Heart right ventricle (tissue), 16 donors: ENCODE results near the gene TMEM185A. TPM values are rescaled to one million over a fixed set of nuclear protein-coding genes. Genes with fewer than 3 reads are reported as not detected.
"Not testable (repeated sequence)": the region's sequence is repeated elsewhere in the genome, so short reads cannot be mapped to it uniquely, and the experiment has no call there.

ENCODE experiments used
- ATAC-seq, 8 donors: fragments of 200-7000 bp; cut with Tn5 transposase; one replicate each; pipeline ENCODE4 v1.9.1; 2020; ENCODE audit warnings: mild to moderate bottlenecking in 8 of 8, moderate library complexity in 8 of 8, moderate number of reproducible peaks in 1 of 8
- DNase-seq, 2 donors: peaks; one replicate each; pipeline ENCODE4 v3.0.0-alpha.2; 2020
- H3K27ac ChIP-seq, 10 donors: fragments of 200-600 bp; sonication (generic) in 2 of 10; one replicate each; pipeline versions ENCODE4 v1.5.0 to v1.8.0; 2020 to 2022; ENCODE audit warnings: mild to moderate bottlenecking in 3 of 10
- H3K27me3 ChIP-seq, 7 donors: fragments of 200-600 bp; one replicate each; pipeline ENCODE4 v1.8.0; 2021 to 2022; ENCODE audit warnings: mild to moderate bottlenecking in 2 of 7
- H3K36me3 ChIP-seq, 9 donors: fragments of 200-600 bp; sonication (generic) in 1 of 9; one replicate each; pipeline versions ENCODE4 v1.5.0 to v1.8.0; 2020 to 2022; ENCODE audit warnings: mild to moderate bottlenecking in 2 of 9
- H3K4me1 ChIP-seq, 9 donors: fragments of 200-600 bp; sonication (generic) in 1 of 9; one replicate each; pipeline versions ENCODE4 v1.5.0 to v1.8.0; 2020 to 2022; ENCODE audit warnings: mild to moderate bottlenecking in 4 of 9
- H3K4me3 ChIP-seq, 10 donors: fragments of 200-600 bp; sonication (generic) in 2 of 10; one replicate each; pipeline versions ENCODE4 v1.5.0 to v1.8.0; 2020 to 2022; ENCODE audit warnings: mild to moderate bottlenecking in 7 of 10, moderate library complexity in 2 of 10
- H3K9me3 ChIP-seq, 11 donors: fragments of 200-600 bp in 10 of 11; sonication (generic) in 2 of 11; one replicate each; pipeline versions ENCODE4 v1.5.0 to v1.8.0; 2013 to 2022; ENCODE audit warnings: mild to moderate bottlenecking in 2 of 11, control low read depth in 1 of 11, moderate library complexity in 1 of 11
- WGBS, 2 donors: extraction: QIAGEN DNeasy Blood & Tissue Kit; methylation state at CpG; one replicate each; pipeline ENCODE4 v1.1.7; 2013; ENCODE audit warnings: inconsistent platforms in 1 of 2; 5-methylcytosine and 5-hydroxymethylcytosine counted together
- intact Hi-C, 10 donors: fragments of 100-400 bp; cut with DNase I; formaldehyde crosslinking; loops; one replicate each; pipeline versions ENCODE4 v1.11.1 to v1.14.2; 2022
- polyA plus RNA-seq, 2 donors: library from polyadenylated mRNA; stranded (reverse); fragments of 200-250 nt; gene quantifications; one replicate each; pipeline ENCODE4 v1.2.3, GENCODE V29; 2013
- total RNA-seq, 10 donors: library from RNA; stranded (reverse); fragmentation: NEBNext Ultra II Directional in 3 of 10; extraction: Animal tissue kit (Norgen Biotek cat#: 25700) in 3 of 10; gene quantifications; one replicate each; pipeline versions ENCODE4 v1.2.1 to v1.2.4, GENCODE V29; 2021 to 2023
- TF ChIP-seq, protein P1 (sequence below), 9 donors: fragments of 200-600 bp; sonication (generic) in 2 of 9; IDR thresholded peaks; one replicate each; pipeline versions ENCODE4 v1.5.0 to v1.8.0; 2021 to 2022; ENCODE audit warnings: antibody characterized with exemption in 9 of 9, mild to moderate bottlenecking in 5 of 9, moderate library complexity in 1 of 9
- donor health status: Arrhythmogenic right ventricular cardiomyopathy.
- donor health status: ischemic (EF 13 %, LVEDD 7.1; RV severe dilation, severe dysfunction).
- donor health status: healthy with polysubstance abuse.
- donor health status: DM: no; HTN: yes; CAD: no.
- donor health status: DM: no; HTN: no; CAD: no.
- donor health status: ischemic (EF 25% LVEDD 6.9; RV normal size, moderate dysfunction).
- donor health status: ischemic (EF 25% LVEDD 5.7; RV mildly dilated, moderate dysfunction).
- donor health status: healthy.
- donor health status: DM: yes; HTN: yes; CAD: no.
- donor health status: Ischemic cardiomyopathy.
- donor health status: ischemic (EF 35%, LVEDD 5.7; RV mildly dilated, moderate dysfunction).
- donor health status: nonischemic (EF 11% LVEDD 7.7; RV severe dilation, severe dysfunction).
- donor health status: DM: yes; HTN: yes; CAD: no.
- donor health status: PGD.
- donor health status: ischemic (EF 29% LVEDD 5.4; RV normal size, mild dysfunction).
- donor health status: nonischemic (EF 23%, LVEDD 6.1; RV moderate dilation, normal function).

TMEM185A gene
- total and polyA plus RNA-seq, 12 donors, result 12.7 to 42.8 (median 33.1) TPM

DNA sequence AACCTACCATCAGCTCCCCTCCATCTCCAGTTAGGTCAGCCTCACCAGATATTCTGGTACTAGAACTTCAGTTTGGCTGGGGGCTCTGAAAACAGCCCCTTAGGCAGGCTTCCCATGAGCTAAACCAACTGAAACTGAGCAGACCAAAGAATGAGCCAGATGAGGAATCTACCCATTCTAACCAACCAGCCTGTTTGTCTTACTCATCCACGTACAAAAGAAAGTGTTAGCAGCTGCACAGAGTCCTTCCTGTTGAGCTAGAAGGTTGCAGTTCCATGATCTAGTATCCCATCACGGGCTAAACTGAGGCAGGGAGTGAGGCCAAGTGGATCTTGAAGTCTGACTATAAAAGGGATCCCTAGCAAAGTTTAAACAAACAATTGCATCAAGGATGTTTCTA lies 61.8 kb downstream of the TMEM185A start:
- no peak for DNase-seq
- H3K27ac ChIP-seq, result peak overlapping the region in 2 of 10 donors; percentile 3 to 13
- H3K27me3 ChIP-seq, result no peaks in the 10 kb centered on the region
- TF ChIP-seq, protein P1, sequence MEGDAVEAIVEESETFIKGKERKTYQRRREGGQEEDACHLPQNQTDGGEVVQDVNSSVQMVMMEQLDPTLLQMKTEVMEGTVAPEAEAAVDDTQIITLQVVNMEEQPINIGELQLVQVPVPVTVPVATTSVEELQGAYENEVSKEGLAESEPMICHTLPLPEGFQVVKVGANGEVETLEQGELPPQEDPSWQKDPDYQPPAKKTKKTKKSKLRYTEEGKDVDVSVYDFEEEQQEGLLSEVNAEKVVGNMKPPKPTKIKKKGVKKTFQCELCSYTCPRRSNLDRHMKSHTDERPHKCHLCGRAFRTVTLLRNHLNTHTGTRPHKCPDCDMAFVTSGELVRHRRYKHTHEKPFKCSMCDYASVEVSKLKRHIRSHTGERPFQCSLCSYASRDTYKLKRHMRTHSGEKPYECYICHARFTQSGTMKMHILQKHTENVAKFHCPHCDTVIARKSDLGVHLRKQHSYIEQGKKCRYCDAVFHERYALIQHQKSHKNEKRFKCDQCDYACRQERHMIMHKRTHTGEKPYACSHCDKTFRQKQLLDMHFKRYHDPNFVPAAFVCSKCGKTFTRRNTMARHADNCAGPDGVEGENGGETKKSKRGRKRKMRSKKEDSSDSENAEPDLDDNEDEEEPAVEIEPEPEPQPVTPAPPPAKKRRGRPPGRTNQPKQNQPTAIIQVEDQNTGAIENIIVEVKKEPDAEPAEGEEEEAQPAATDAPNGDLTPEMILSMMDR (IDR thresholded peaks at IDR 0.05), result no peak
- H3K4me1 ChIP-seq, result peaks cover 0 to 7% (median 0%) of the 10 kb centered on the region in 9 donors
- H3K9me3 ChIP-seq, result no peaks in the 10 kb centered on the region
- 56% methylated on average over 2 of the region's 2 CpGs; no CpG with 5 or more reads in 1 of the 2 donors for WGBS, 2 donors
- ATAC-seq, result no peak
- no peak overlapping the region for H3K4me3 ChIP-seq
- no peaks in the 10 kb centered on the region for H3K36me3 ChIP-seq
- intact Hi-C loops, result loop anchor here in 1 of 10 donors (10.0 kb wide), 1 partner anchor 65 kb away; the partner anchor contains the start of gene TMEM185A

DNA sequence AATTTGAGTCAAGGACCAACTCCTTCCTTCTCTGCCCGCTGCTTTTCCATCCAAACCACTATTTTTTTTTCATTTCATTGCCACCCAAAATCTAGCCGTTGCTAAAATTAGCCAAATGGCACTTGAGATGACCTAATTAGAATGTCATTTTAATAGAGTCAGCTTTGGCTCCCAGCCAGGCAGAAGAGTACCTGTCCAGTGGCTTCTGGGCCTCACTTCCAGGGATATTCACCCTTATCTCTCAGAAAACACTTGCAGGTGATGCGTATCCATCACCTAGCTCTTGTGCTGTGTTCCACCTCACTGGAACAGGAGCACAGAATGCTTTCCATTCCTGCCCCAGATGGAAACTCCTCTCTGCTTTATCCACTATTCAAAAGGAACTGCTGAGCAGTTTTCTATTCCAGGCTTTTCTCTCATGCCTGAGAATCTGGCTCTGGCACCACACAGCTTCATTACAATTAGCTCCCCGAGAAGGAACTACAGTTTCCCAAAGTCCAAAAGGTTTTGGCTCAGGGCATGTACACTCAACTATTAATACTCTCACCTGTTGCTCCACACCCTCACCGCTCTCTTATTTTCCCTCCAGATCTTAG lies 62.8 kb downstream of the TMEM185A start:
- Histone ChIP-seq H3K9me3 (no peaks in the 10 kb centered on the region), H3K36me3 (no peaks in the 10 kb centered on the region), H3K27ac (peak overlapping the region in 4 of 10 donors; percentile 13 to 56 (median 32)), H3K4me3 (no peak overlapping the region), H3K27me3 (no peaks in the 10 kb centered on the region), H3K4me1 (peaks cover 0 to 7% (median 0%) of the 10 kb centered on the region in 9 donors)
- intact Hi-C loops, result loop anchor here in 1 of 10 donors (10.0 kb wide), 1 partner anchor 66 kb away; the partner anchor contains the start of gene TMEM185A
- no peak for DNase-seq
- TF ChIP-seq, protein P1 (IDR thresholded peaks at IDR 0.05), result no peak
- WGBS, 2 donors, result 65% methylated on average over 5 of the region's 5 CpGs; no CpG with 5 or more reads in 1 of the 2 donors
- ATAC-seq, result peak in 5 of 8 donors; percentile 41 to 80 (median 64)

DNA sequence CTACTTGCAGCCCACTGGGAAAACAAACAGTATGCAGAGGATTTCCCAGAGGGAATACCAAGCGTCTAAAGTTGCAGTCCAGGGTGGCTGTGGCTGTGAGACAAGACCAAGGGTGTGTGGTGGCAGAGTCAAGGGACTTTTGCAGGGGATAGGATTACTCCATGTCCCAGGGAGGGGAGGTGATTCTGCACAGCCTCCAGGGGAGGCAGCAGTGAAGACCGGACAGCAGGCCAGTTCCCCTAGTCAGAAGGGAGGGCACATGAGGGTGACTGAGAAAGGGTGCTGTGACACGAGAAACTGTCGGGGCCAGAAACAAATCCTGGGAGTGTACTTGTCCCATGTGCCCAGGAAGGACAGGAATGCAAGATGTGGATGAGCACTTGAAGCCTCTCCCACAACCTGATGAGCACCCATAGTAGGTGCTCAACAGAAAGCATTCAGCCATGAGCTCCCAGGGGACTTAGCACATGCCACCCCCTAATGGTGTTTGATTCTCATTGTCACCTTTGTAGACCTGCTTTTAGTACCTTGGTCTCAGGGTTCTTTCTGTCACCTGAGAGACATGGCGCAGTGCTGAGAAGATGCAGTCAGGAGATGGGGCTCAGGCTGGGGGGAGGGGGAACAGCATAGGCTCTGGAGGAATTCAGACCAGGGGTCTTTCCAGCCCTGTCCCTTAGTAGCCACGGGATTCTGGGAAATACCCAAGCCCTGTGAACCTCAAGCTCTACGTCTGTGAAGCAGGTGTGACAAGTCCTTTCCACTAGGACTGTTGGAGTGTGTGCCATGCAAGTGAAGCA lies 63.8 kb downstream of the TMEM185A start:
- 86% methylated on average over 7 of the region's 7 CpGs; no CpG with 5 or more reads in 1 of the 2 donors for WGBS, 2 donors
- intact Hi-C loops, result loop anchor here in 1 of 10 donors (10.0 kb wide), 1 partner anchor 67 kb away; the partner anchor contains the start of gene TMEM185A
- TF ChIP-seq, protein P1 (IDR thresholded peaks at IDR 0.05), result no peak
- no peak overlapping the region for H3K4me3 ChIP-seq
- no peak for ATAC-seq
- DNase-seq, result no peak
- peaks cover 0 to 7% (median 0%) of the 10 kb centered on the region in 9 donors for H3K4me1 ChIP-seq
- no peak overlapping the region for H3K27ac ChIP-seq
- H3K36me3 ChIP-seq, result no peaks in the 10 kb centered on the region
- no peaks in the 10 kb centered on the region for H3K9me3 ChIP-seq
- H3K27me3 ChIP-seq, result no peaks in the 10 kb centered on the region

DNA sequence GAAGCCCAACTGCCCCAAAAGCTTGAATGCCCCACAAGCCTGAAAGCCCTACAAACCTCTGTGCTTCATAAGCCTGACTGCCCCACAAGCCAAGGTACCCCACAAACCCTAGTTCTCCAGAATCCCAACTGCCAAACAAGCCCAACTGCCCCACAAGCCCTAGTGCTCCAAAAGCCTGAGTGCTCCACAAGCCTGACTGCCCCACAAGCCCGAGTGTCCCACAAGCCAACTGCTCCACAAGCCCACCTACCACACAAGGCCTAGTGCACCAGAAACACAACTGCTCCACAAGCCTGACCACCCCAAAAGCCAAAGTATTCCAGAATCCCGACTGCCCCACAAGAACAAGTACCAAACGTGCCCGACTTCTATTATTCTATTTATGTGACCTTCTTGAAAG lies 68.2 kb downstream of the TMEM185A start:
- ATAC-seq, result no peak
- TF ChIP-seq, protein P1 (IDR thresholded peaks at IDR 0.05), result no peak
- no peak overlapping the region for H3K27ac ChIP-seq
- no peaks in the 10 kb centered on the region for H3K9me3 ChIP-seq
- no peaks in the 10 kb centered on the region for H3K27me3 ChIP-seq
- no peak overlapping the region for H3K4me3 ChIP-seq
- H3K36me3 ChIP-seq, result no peaks in the 10 kb centered on the region
- no peak for DNase-seq
- WGBS, 2 donors, result 93% methylated on average over 4 of the region's 4 CpGs; no CpG with 5 or more reads in 1 of the 2 donors
- intact Hi-C loops, result loop anchor here in 1 of 10 donors (10.0 kb wide), 1 partner anchor 71 kb away; the partner anchor contains the start of gene TMEM185A
- peaks cover 0 to 3% (median 0%) of the 10 kb centered on the region in 9 donors for H3K4me1 ChIP-seq

DNA sequence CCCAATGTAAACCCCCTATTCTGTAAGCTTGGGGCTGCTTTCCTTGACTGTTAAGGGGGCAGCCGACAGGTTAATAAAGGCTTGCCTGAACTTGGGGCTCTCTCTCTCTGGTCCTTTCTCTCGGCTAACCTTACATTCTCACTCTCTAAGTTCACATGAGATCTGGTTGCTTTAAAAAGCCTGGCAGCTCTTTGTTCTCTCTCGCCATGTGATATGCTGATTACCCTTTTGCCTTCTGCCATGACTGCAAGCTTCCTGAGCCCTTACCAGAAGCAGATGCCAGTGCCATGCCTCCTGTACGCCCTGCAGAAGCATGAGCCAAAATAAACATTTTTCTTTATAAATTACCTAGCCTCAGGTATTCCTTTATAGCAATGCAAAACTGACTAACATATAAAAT lies 76.3 kb downstream of the TMEM185A start:
- no CpG with 5 or more reads among the region's 4 CpGs for WGBS, 2 donors
- H3K9me3 ChIP-seq, intact Hi-C loops, H3K27me3 ChIP-seq, H3K27ac ChIP-seq, H3K36me3 ChIP-seq, DNase-seq, H3K4me1 ChIP-seq, H3K4me3 ChIP-seq: not testable (repeated sequence)
- ATAC-seq, result peak in 4 of 8 donors; percentile 39 to 51 (median 44)

DNA sequence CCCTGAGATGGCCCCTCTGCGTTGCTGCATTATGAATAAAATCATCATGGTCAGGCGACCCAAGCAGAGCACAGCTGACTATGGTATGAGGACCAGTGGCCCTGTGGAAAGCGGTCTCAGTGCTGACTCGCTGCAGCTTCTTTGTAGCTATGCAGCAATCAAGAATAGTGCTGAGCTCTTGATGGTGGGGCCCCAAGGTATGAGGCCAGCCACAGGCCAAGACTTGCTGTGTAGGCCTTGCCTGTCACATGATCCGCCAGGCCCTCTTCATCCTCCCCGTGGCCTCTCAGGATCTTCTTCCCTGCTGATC lies 79.7 kb downstream of the TMEM185A start:
- H3K9me3 ChIP-seq, H3K27ac ChIP-seq, intact Hi-C loops, H3K36me3 ChIP-seq, ATAC-seq, H3K27me3 ChIP-seq, H3K4me1 ChIP-seq, DNase-seq, H3K4me3 ChIP-seq: not testable (repeated sequence)
- WGBS, 2 donors, result 94% methylated on average over 2 of the region's 6 CpGs; no CpG with 5 or more reads in 1 of the 2 donors
